ENCODE data around the gene KCNJ6.

DNA sequence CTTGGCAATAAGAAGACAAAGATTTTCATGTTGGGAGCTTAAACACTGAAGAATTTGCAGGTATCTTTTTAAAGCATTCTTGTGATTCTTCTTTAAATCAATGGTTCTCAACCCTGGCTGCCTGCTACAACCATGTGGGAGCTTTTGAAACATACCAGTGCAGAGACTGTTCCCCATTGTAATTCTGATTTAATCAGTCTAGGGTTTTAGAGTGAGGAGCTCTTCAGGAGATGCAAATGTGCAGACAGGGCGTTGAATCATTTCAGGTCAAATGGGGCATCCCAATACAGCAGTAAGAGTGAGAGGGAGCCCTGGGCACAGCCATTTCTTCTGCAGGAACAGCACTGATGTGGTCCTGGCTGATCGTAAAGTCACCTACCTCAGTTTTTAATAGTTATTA, 24.3 kb downstream of the KCNJ6 start:
- TF ChIP-seq, protein P1, sequence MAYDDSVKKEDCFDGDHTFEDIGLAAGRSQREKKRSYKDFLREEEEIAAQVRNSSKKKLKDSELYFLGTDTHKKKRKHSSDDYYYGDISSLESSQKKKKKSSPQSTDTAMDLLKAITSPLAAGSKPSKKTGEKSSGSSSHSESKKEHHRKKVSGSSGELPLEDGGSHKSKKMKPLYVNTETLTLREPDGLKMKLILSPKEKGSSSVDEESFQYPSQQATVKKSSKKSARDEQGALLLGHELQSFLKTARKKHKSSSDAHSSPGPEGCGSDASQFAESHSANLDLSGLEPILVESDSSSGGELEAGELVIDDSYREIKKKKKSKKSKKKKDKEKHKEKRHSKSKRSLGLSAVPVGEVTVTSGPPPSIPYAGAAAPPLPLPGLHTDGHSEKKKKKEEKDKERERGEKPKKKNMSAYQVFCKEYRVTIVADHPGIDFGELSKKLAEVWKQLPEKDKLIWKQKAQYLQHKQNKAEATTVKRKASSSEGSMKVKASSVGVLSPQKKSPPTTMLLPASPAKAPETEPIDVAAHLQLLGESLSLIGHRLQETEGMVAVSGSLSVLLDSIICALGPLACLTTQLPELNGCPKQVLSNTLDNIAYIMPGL (CRISPR knock-in tag; IDR thresholded peaks at IDR 0.05) = no peak
- TF ChIP-seq, protein P2, sequence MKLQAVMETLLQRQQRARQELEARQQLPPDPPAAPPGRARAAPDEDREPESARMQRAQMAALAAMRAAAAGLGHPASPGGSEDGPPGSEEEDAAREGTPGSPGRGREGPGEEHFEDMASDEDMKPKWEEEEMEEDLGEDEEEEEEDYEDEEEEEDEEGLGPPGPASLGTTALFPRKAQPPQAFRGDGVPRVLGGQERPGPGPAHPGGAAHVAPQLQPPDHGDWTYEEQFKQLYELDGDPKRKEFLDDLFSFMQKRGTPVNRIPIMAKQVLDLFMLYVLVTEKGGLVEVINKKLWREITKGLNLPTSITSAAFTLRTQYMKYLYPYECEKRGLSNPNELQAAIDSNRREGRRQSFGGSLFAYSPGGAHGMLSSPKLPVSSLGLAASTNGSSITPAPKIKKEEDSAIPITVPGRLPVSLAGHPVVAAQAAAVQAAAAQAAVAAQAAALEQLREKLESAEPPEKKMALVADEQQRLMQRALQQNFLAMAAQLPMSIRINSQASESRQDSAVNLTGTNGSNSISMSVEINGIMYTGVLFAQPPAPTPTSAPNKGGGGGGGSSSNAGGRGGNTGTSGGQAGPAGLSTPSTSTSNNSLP (IDR thresholded peaks at IDR 0.05; ENCODE audit: borderline replicate concordance, low read depth, low read length) = no peak
- TF ChIP-seq MAFK (IDR thresholded peaks at IDR 0.05; ENCODE audit: low read length) = no peak
- TF ChIP-seq, protein P3, sequence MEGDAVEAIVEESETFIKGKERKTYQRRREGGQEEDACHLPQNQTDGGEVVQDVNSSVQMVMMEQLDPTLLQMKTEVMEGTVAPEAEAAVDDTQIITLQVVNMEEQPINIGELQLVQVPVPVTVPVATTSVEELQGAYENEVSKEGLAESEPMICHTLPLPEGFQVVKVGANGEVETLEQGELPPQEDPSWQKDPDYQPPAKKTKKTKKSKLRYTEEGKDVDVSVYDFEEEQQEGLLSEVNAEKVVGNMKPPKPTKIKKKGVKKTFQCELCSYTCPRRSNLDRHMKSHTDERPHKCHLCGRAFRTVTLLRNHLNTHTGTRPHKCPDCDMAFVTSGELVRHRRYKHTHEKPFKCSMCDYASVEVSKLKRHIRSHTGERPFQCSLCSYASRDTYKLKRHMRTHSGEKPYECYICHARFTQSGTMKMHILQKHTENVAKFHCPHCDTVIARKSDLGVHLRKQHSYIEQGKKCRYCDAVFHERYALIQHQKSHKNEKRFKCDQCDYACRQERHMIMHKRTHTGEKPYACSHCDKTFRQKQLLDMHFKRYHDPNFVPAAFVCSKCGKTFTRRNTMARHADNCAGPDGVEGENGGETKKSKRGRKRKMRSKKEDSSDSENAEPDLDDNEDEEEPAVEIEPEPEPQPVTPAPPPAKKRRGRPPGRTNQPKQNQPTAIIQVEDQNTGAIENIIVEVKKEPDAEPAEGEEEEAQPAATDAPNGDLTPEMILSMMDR (IDR thresholded peaks at IDR 0.05 in 2 of 3, conservative IDR thresholded peaks at IDR 0.05 in 1 of 3; ENCODE audit: insufficient read depth in 2 of 3, low read depth in 1 of 3, low read length in 3 of 3) = no peak
- TF ChIP-seq ZNF274 (IDR thresholded peaks at IDR 0.05; ENCODE audit: borderline replicate concordance, low read depth, low read length) = no peak
- no peak for TF ChIP-seq RFX5 (IDR thresholded peaks at IDR 0.05; ENCODE audit: low read depth, low read length)

All from K562 (cell line).